Gastrocnemius medialis (tissue), 4 donors: ENCODE results near the gene PTCSC3. TPM values are rescaled to one million over a fixed set of nuclear protein-coding genes. Genes with fewer than 3 reads are reported as not detected.

Experiments used
- ATAC-seq, 2 donors: fragments of 150-250 bp; one replicate each; pipeline ENCODE4 v1.9.1; 2016
- DNase-seq, 2 donors: peaks; one replicate each; pipeline ENCODE4 v3.0.0-alpha.2; 2019
- H3K27ac ChIP-seq, 4 donors: fragments of 200-600 bp; sonication (generic); 1 replicate in 1 of 4; 2 replicates in 3 of 4; pipeline ENCODE4 v1.5.1; 2016 to 2018; ENCODE audit warnings: mild to moderate bottlenecking in 2 of 4, moderate library complexity in 1 of 4
- H3K27me3 ChIP-seq, 3 donors: fragments of 200-600 bp; sonication (generic) in 2 of 3; 1 replicate in 1 of 3; 2 replicates in 2 of 3; pipeline versions ENCODE4 v1.5.1 to v1.6.0; 2016 to 2019; ENCODE audit warnings: mild to moderate bottlenecking in 1 of 3, moderate library complexity in 1 of 3
- H3K36me3 ChIP-seq, 2 donors: fragments of 200-600 bp; sonication (generic) in 1 of 2; one replicate each; pipeline ENCODE4 v1.5.1; 2017 to 2018
- H3K4me1 ChIP-seq, 2 donors: fragments of 200-600 bp; sonication (generic) in 1 of 2; one replicate each; pipeline ENCODE4 v1.5.1; 2016 to 2017; ENCODE audit warnings: mild to moderate bottlenecking in 2 of 2
- H3K4me3 ChIP-seq, 4 donors: fragments of 200-600 bp; sonication (generic) in 3 of 4; 1 replicate in 1 of 4; 2 replicates in 3 of 4; pipeline ENCODE4 v1.5.1; 2016 to 2019; ENCODE audit warnings: mild to moderate bottlenecking in 2 of 4
- H3K9me3 ChIP-seq, 3 donors: fragments of 200-600 bp; sonication (generic) in 2 of 3; 1 replicate in 1 of 3; 2 replicates in 2 of 3; pipeline ENCODE4 v1.5.1; 2016 to 2019
- POLR2A ChIP-seq, 2 donors: fragments of 450-650 bp; IDR thresholded peaks; one replicate each; pipeline ENCODE4 v1.6.1; 2017; ENCODE audit warnings: antibody characterized with exemption in 2 of 2, mild to moderate bottlenecking in 2 of 2, moderate library complexity in 2 of 2
- in situ Hi-C, 4 donors: fragments of 200-750 bp; cut with MboI; loops; one replicate each; pipeline versions ENCODE4 v1.15.0 to v1.8.0; 2017; ENCODE audit warnings: low sequenced_read_pairs in 4 of 4
- intact Hi-C: fragments of 100-400 bp; cut with DNase I; formaldehyde crosslinking; loops from one replicate; pipeline ENCODE4 v1.15.1; 2023; ENCODE audit warnings: low total_unique reads
- total RNA-seq, 4 donors: library from RNA; depleted of rRNA; stranded (reverse); fragments of >200 nt; gene quantifications; one replicate each; pipeline versions ENCODE4 v1.1.0 to v1.2.3, GENCODE V29; 2016
- TF ChIP-seq, protein P1 (sequence below), 5 experiments: fragments of 450-650 bp in 3 of 5; fragments of 200-600 bp in 2 of 5; sonication (generic) in 2 of 5; IDR thresholded peaks in 4 of 5; conservative IDR thresholded peaks in 1 of 5; 1 replicate in 4 of 5; 2 replicates in 1 of 5; pipeline ENCODE4 v1.5.1; 2016 to 2019; ENCODE audit warnings: antibody characterized with exemption in 5 of 5, mild to moderate bottlenecking in 3 of 5, moderate library complexity in 3 of 5

PTCSC3 gene
- total RNA-seq, 4 donors from 2014 or later = not detected

- H3K4me3 ChIP-seq = no peak overlapping the region
- no peaks in the 10 kb centered on the region for H3K9me3 ChIP-seq
- no peak for DNase-seq
- H3K36me3 ChIP-seq = no peaks in the 10 kb centered on the region
- H3K4me1 ChIP-seq = no peaks in the 10 kb centered on the region
- in situ Hi-C loops (no loop called here), intact Hi-C loops (no loop called here)
- no peak overlapping the region for H3K27ac ChIP-seq
- no peaks in the 10 kb centered on the region for H3K27me3 ChIP-seq
- TF ChIP-seq, protein P1, sequence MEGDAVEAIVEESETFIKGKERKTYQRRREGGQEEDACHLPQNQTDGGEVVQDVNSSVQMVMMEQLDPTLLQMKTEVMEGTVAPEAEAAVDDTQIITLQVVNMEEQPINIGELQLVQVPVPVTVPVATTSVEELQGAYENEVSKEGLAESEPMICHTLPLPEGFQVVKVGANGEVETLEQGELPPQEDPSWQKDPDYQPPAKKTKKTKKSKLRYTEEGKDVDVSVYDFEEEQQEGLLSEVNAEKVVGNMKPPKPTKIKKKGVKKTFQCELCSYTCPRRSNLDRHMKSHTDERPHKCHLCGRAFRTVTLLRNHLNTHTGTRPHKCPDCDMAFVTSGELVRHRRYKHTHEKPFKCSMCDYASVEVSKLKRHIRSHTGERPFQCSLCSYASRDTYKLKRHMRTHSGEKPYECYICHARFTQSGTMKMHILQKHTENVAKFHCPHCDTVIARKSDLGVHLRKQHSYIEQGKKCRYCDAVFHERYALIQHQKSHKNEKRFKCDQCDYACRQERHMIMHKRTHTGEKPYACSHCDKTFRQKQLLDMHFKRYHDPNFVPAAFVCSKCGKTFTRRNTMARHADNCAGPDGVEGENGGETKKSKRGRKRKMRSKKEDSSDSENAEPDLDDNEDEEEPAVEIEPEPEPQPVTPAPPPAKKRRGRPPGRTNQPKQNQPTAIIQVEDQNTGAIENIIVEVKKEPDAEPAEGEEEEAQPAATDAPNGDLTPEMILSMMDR (IDR thresholded peaks at IDR 0.05 in 4 of 5, conservative IDR thresholded peaks at IDR 0.05 in 1 of 5) = no peak
- no peak for TF ChIP-seq POLR2A (IDR thresholded peaks at IDR 0.05)
- no peak for ATAC-seq
Observed at GRCh38 chr14:36208690-36209278, 32.3 kb upstream of the PTCSC3 start.

DNA sequence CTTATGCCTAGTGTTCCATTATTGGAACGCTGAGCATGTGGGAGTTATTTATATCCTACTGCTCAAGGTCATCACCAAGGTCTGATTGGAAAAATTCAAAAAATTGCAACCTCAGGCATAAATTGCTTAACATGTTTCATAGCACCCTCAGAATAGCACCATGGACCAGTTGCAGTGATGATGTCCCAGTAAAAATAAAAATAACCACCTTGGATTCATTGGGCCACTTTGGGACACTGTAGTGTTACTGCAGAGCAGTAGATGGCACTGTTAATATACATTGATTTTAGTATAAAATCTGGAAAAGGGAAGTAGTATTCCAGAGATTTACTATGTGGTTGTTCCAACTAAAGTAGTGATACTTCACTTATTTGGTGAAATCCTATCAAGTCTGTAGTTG lies 31.0 kb upstream of the PTCSC3 start:
- H3K9me3 ChIP-seq = no peaks in the 10 kb centered on the region
- no peak for ATAC-seq
- no peaks in the 10 kb centered on the region for H3K4me1 ChIP-seq
- no peaks in the 10 kb centered on the region for H3K36me3 ChIP-seq
- in situ Hi-C loops = no loop called here
- no peak overlapping the region for H3K4me3 ChIP-seq
- H3K27ac ChIP-seq = no peak overlapping the region
- no peaks in the 10 kb centered on the region for H3K27me3 ChIP-seq
- no peak for DNase-seq
- TF ChIP-seq POLR2A (IDR thresholded peaks at IDR 0.05) = no peak
- TF ChIP-seq, protein P1 (IDR thresholded peaks at IDR 0.05 in 4 of 5, conservative IDR thresholded peaks at IDR 0.05 in 1 of 5) = no peak
- intact Hi-C loops = no loop called here

GRCh38 chr14:36204461-36205073 lies 28.0 kb upstream of the PTCSC3 start:
- Histone ChIP-seq H3K36me3 (no peaks in the 10 kb centered on the region), H3K27ac (no peak overlapping the region), H3K27me3 (no peaks in the 10 kb centered on the region), H3K9me3 (no peaks in the 10 kb centered on the region), H3K4me3 (no peak overlapping the region), H3K4me1 (no peaks in the 10 kb centered on the region)
- in situ Hi-C loops (no loop called here), intact Hi-C loops (no loop called here)
- DNase-seq (no peak), ATAC-seq (no peak)
- TF ChIP-seq, protein P1 (IDR thresholded peaks at IDR 0.05 in 4 of 5, conservative IDR thresholded peaks at IDR 0.05 in 1 of 5) = no peak
- no peak for TF ChIP-seq POLR2A (IDR thresholded peaks at IDR 0.05)

GRCh38 chr14:36198378-36198777 lies 21.9 kb upstream of the PTCSC3 start:
- DNase-seq (no peak), ATAC-seq (no peak)
- Histone ChIP-seq H3K27ac (no peak overlapping the region), H3K9me3 (no peaks in the 10 kb centered on the region), H3K27me3 (no peaks in the 10 kb centered on the region), H3K36me3 (no peaks in the 10 kb centered on the region), H3K4me3 (no peak overlapping the region), H3K4me1 (no peaks in the 10 kb centered on the region)
- in situ Hi-C loops (no loop called here), intact Hi-C loops (no loop called here)
- no peak for TF ChIP-seq POLR2A (IDR thresholded peaks at IDR 0.05)
- TF ChIP-seq, protein P1 (IDR thresholded peaks at IDR 0.05 in 4 of 5, conservative IDR thresholded peaks at IDR 0.05 in 1 of 5) = no peak
